IPS-11a (cell line): ENCODE results near the gene STX18.

ENCODE experiments used
- H3K4me3 ChIP-seq: one replicate; pipeline ENCODE4 v1.5.1; 2013; ENCODE audit warnings: low read depth, low read length, control low read depth

STX18 gene

DNA sequence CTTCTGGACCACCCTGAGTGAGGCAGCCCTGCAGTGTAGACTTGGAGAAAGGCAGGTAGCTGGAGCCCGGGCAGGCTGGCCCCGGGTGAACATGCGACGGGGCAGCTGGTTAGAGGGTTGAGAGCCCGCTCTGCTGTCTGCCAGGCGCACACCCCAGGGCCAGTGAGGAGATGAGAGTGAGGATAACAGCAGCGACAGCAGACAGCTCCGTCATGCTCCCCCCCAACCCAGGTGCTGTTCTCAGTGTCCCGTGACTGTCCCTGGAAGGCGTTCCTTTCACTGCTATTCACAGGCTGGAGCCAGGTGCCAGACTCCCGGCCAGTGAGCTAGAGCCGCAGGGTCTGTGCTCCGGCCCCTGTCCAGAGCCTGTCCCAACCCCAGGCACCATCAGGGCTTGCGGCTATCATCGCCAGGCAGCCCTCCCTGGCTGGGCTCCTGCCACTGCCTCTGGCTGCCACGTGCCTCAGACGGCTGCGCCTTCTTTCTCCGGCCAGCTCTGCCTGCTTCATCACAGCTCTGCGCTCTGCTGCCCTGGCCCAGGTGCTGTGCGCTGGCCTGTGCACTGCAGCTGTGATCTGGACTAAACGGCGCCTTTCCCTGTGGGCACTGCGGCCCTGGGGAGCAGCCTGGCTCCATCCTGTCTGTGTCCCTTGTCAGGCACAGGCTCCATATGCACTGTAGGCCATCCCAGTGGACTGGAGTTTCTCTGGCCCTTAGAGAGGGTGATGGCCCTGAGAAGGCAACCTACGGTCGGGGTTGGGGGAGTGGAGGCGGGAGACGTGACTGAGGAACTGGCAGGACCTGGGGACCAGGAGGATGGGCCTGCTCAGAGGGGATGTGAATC lies 135.2 kb downstream of the STX18 start:
- H3K4me3 ChIP-seq, result no peak overlapping the region

DNA sequence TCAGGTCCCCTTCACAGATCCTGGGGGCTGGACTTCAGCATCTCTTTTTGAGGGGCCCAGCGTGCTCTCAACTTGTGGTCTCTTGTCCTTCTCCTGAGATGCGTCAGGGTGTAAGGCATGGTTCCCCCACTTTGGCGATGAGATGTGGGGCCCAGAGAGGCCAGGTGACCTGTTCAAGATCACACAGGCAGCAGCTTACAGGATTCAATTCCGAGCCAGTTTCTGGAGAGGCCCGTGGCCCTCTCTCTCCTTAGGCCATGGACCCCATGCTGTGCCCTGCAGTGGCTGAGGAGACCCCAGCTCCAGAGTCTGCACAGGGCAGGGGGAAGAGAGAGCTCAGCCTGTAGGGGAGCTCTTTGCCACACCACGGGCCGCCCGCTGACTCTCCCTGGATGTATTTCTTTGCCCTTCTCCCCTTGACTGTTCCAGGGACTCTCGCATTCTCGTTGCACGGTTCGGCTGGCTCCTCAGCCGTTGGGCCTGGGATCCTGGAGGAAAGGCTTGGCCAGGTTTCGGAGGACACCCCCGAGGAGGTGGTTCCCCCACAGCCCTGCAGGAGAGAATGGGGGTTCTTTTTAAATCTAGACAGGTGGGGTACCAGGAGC lies 136.4 kb downstream of the STX18 start:
- no peak overlapping the region for H3K4me3 ChIP-seq

DNA sequence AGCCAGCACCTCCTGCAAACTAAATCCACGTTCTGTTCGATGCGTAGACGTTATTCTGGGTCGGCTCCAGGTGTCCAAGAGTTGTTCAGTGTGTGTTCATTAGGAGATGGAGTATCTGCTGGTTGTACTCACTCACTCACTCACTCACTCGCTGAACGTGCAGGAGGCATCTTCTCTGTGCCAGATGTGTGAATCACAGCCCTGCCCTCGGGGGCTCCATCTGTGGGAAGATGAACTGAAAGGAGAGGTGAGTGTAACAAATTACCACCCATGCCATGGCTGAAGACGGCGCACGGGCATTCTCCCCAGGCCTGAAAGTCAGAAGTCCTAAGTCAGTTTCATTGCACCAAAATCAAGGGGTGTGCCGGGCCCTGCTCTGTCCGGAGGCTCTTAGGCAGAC lies 138.9 kb downstream of the STX18 start:
- H3K4me3 ChIP-seq, result no peak overlapping the region

DNA sequence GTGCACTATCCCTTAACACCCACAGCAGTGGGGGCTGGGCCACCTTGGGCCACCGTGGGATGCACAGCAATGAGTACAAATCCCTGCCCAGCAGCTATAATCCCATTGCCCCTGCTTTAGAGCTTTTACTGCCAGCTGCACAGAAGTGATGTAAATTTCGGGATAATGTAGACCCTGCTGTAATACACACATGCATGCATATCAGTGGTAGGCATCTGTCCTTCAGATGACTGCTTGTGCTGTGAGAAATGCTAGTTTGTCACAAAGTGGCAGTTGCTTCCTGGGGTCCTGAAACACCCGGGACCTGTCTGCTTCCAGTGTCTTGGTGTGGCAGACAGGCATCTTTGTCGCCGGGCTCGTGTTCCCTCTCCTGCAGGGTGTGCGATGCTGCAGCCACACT lies 140.8 kb downstream of the STX18 start:
- H3K4me3 ChIP-seq, result no peak overlapping the region

DNA sequence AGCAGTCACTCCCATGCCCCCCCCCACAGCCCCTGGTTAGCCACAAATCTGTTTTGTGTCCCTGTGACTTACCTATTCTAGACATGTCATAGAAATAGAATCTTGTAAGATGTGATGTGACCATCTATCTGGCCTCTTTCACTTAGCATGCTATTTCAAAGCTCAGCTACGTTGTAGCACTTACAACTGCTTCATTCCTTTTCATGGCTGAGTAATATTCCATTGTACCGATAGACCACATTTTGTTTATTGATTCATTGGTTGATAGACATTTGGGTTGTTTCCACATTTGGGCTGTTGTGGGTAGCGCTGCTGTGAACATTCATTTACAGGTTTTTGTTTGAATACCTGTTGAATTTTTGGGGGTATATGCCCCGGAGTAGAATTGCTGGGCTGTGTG lies 143.4 kb downstream of the STX18 start:
- H3K4me3 ChIP-seq, result no peak overlapping the region

DNA sequence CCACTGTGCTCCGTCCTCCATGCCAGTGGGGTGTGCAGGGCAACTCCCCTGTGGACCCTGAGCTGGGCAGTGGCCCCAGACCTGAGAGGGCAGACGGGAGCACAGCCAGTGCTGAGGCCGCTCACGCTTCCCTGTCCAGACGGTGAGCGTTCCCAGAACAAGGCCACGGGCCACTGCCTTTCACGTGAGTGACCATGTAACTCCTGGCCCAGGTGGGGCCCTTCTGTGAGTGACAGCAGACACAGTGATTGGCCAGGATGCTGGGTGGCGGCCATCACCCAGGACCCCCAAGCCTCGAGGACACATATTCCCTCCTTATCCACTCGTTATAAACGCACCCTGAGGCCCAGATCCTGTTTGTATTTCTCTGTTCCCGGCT lies 144.4 kb downstream of the STX18 start:
- H3K4me3 ChIP-seq, result no peak overlapping the region

DNA sequence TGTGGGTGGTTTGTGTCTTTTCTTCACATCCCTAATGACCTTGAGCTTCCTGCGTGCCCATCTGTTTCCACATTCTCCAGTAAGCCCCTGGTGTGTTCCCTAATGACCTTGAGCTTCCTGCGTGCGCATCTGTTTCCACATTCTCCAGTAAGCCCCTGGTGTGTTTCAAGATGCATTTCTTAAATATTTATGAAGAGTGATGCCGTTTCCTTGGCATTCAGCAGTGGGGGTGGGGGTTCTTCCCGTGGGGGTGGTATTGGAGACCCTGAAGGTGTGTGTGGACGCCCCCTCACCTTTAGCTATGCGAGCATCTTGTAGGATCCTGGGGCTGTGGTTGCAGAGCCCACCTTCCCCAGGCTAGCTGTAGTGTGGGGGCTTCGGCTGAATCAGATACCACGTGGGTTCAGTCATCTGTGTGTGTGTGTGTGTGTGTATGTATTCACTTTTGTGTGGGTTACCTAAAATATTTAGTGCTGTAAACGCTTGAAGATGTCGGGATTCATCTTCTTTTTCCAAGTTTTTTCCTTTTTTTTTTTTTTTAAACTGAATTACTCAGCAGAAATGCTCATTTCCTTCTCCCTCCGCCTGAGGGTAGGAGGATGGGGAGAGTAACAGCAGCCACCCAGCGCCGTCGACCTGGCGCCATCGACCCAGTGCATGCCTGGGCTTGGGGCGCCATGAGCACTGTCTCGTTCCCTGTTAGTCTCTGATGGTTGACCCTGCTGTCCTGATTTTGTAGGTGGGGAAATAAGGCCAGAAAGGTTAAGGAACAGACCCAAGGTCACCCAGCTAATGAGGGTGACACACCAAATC lies 145.0 kb downstream of the STX18 start:
- H3K4me3 ChIP-seq, result no peak overlapping the region

DNA sequence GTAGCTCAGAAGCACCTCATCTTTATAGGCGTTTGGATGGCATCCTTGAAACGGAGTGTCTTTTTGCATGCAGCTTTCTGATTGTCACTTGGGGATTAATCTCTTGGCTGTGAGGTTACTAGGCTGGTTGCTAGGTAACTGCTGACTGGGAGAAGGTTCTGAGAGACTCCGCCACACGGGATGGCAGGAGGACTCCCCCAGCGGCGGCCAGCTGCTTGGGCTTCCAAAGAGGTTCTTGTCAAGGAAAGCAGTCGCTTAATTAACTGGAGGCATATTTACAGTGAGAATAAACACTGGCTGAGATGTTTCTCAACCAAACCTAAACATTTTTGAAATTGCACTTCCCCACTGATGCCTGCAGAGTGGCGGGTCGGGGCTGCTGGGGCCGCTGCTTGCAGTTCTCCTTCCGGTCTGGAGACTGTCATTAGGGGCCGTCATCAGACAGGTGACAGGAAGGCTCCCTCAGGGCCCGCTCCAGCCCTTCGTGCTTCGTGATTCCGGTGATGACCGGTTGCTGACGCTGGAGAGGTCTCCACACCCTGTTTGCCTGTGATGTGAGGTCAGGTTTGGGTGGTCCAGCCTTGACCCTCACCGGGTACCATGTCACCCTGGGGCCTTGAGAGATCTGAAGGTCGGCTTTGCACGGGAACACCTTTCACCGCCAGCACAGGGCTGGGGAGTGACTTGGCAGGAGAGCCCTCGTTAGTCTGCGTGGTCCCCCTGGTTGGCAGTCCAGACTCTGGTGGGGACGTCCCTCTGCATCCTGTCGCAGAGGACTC lies 145.8 kb downstream of the STX18 start:
- no peak overlapping the region for H3K4me3 ChIP-seq

DNA sequence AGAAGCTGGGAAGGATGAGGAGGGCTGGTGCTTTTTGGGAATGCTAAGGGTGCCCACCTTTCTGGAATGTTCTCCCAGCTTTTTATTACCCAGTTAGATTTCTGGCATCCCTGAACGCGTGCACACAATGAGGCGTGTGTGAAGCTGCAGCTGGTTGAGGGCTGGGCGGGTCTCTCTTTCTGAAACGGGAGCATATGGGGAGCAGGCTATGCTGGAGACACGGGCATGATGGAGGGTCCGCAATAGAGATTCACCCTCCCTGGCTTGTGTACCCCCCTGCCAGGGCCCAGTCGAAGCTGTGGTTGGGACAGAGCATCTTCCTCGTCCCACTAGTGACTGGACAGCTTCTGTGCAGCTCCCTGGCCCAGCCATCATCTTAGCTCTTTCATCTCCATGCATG lies 146.5 kb downstream of the STX18 start:
- H3K4me3 ChIP-seq, result no peak overlapping the region

DNA sequence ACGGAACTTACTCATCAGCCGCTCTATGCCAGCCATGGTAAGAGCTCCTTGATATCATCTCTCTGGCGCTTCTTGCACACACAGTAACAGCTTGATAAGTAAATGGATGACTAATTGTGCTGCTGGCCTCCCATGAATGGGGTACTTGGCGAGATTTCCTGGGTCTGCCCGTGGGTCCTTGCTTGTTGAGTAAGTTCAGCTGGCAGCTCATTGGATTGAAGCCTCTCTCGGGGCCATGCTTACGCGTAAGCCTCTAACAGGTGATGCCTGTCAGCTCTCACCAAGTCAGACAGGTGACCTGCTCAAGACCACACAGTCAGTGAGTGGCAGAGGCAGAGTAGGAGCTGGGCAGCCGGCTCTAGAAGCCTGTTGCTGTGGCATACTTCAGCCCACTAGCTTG lies 147.2 kb downstream of the STX18 start:
- H3K4me3 ChIP-seq, result no peak overlapping the region

DNA sequence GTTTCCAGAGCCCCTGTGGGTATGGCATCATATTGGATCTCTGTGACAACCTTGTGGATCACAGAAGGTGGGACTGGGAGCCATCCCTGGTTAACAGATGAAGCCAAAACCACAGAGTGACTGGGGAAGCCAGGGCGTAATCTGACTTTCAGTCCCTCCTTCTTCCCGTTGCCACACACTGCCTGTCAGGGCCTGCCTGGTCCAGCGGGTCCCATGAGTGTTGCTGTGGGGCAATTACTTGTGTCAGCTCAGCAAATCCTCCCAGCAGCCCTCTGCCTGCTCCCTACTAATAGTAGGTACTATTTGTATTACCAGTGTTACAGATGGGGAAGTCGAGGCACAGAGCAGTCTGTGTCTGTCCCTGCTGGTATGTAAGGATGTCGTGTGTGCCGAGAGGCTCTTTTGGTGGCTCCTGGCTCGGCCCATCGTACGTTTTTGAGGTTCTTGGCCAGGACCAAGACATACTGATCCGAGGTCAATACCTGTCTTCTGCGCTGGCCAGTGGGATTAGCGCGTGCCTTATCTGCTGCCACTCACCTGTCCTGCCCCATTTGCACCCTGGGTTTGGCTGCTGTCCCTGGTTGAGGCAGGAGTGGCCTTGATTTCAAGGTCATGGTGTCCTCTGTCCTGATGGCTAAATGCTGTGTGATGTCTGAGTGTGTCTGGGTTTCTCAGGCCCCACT lies 149.2 kb downstream of the STX18 start:
- no peak overlapping the region for H3K4me3 ChIP-seq

DNA sequence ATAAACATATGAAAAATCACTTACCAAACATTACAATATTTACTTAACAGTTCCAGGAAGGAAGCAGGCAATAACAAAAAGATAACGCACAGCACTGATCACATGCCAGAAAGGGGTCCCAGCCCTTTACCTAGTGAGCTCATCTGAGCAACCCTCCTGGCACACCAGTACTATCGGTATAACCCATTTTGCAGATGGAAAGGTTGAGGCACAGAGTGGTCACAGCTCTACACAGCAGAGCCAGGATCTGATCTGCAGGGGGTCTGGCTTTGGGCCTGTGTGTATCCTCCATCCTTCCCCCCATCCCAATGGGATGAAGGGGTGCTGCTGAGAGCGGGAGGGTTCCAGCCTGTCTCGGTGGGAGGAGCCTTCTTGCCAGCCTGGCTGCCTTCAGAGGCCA lies 150.0 kb downstream of the STX18 start:
- H3K4me3 ChIP-seq, result no peak overlapping the region

DNA sequence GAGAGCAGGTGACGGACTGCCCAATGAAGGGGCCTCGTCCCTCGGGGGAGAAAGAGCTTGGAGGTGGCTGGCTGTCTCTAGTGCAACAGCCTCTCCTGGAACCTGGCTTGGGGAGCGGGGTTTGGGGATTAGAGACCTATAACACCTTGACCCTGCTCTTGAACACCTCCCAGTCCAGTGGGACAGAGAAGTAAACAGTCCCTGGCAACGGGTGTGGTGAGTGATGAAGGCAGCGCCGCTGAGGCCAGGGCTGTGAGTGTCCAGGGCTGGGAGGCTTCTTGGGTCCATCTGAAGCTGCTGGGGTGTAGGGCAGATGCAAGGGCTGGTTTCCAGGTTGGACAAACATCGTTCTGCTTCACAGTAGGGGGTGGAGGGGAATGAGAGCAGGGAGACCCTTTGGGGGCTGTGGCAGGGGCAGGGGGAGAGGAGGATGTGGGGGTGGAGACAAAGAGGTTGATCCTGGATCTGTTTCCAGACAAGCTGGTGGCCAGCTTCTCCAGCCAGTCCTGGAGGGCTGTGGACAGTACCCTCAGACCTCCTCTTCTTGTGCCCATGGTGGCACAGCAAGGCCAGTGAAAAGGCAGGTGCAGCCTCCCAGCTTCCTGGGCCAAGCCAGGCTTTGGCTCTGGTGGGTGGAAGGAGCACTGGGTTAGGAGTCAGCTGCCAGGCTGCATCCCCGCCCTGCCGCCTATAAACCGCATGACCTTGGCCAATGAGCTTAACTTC lies 151.2 kb downstream of the STX18 start:
- no peak overlapping the region for H3K4me3 ChIP-seq

DNA sequence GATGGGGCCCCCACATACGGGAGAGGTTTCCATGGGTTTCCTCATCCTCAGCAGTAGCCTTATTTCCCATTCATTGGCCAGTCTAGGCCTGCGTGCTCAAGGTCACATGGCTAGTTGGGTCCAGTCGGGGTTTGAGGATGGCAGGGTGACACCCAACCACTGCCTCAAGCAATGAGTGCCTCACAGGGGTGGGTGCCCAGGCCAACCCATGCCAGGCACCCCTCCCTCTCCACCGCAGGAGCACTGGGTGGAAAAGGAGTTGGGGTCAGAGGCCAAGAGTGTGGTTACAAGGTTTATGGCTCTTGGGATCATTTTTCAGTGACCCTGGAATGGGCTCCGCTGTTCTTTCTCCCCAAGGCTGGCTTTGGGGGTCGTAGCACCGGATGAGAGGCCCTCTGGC lies 151.8 kb downstream of the STX18 start:
- H3K4me3 ChIP-seq, result no peak overlapping the region

DNA sequence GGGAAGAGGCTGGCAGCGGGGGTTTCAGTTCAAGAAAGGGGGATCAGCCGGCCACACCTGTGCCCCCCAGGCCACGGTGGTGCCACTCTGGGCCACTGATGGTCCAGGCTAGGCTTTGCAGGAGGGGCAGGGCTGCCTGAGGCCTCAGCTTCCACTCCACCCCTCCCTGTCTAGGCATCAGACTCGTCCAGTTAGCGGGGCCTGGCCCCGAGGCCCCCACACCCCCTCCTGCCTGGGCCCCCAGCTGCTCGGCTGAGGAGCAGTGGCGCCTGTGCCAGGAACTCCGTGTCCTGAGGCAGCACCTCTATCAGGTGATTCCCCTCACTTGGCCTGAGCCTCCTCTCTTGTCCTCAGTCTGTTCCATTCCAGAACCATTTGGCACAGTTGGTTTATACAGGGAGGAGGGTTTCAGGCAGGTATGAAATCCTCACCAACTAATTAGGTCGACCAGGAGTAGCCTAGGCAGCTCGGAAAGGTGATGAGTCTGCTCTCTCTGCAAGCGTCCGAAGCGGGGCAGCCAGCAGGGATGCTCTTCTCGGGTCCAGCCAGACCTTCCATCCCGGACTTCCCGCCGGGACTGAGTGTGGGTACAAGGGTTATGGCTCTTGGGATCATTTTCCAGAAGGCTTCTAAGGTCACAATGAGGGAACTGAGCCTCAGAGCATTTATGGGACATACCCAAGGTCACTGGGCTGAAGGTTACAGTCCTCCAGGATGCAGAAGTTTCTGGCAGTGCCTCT lies 152.8 kb downstream of the STX18 start:
- no peak overlapping the region for H3K4me3 ChIP-seq

DNA sequence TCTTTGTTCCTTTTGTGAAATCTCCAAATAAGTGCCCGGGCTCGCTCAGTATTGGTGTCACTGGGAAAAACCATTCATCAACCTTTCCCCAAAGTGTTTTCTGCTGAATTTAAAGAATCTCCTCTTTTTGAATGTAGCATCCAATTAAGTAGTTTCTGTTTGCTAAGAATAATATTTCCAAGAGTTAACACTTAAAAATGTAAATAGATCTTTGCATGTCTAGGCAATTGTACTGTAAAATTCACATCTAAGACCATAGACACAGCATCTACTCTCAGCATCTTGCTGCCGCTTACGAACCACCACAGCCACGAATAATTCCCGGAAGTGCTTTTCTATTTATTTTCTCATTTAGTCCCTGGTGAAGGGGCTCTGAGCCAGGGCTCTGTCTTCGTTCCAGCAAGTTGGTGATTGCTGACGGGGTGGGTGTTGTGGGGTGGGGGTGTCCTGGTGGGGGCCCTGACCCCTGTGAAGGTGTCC lies 153.5 kb downstream of the STX18 start:
- no peak overlapping the region for H3K4me3 ChIP-seq

DNA sequence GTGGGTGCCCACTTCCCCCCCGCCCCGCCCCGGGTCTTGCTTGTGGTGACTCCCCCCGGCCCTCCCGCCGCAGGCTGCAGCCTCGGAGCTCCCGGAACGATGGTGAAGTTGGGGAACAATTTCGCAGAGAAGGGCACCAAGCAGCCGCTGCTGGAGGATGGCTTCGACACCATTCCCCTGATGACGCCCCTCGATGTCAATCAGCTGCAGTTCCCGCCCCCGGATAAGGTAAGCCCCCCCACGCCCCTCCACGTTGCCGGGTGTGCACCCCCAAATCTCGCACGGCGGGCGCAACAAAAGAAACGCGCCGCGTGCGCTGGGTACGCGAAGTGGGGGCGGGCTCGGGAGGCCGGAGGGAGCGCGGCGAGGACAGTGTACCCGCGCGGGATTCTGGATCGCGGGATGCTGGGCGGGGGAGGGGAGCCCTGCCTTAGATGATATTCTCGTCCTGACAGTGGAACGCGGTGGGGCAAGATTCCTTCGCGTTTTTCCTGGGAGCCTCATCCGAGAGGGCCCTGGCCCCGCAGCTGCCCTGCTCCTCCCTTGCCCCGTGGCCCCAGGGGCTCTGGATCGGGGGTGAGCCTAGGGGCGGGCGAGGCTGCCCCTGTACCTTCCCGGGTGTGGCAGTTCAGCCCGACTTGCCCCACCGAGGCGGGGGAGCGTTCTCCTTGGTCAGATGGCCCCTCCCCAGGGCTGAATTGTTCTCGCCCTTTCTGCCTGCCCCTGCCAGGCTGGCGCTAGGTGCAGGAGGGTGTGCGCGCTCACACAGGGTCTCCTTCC lies 154.1 kb downstream of the STX18 start:
- H3K4me3 ChIP-seq, result peak overlapping the region; percentile 69

DNA sequence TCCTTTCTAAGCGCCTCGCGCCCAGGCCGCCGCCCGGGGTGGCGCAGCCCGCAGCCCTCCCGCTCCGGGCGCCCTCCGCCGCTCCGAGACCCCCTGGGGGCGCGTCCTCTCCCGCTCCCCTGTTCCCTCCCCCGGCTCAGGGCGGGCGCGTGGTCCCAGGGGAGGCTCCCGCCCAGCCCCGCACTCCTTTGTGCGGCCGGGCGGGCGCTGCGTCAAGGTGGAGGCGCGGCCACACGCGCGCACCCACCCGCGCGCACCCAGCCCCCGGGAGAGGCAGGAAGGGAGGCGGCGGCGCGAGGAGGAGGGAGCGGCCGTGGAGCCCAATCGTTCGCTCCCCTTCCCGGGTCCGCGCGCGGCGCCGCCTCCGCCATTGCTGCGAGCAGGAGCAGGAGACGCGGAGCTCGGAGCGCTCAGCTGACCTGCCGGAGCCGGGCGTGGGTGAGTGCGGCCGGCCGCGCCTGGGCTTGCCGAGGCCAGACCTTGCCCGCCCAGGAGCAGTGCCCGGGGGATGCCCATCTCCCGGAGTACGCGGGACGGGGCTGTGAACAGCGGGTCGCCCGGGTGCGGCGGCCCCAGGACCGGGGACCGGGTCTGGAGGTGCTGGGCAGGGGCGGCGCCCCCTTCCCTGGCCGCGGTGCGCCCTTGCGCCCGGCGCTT lies 155.0 kb downstream of the STX18 start, which contains the start of gene NSG1:
Gene NSG1 (plus strand): TSS at position 367 of the 657 bp plus-strand sequence. CDS start 528 bp downstream, outside the sequence.
- H3K4me3 ChIP-seq, result peak within 1 kb of the TSS; percentile 69
